ENCODE data around the gene GORAB. TPM values are rescaled to one million over a fixed set of nuclear protein-coding genes. Genes with fewer than 3 reads are reported as not detected.

GORAB gene
- total and polyA plus RNA-seq, 9 of the 15 experiments (the other 6 are each of a cell fraction or from before 2014, with no cell fraction given), result 4.4 to 12.9 (median 8.9) TPM

DNA sequence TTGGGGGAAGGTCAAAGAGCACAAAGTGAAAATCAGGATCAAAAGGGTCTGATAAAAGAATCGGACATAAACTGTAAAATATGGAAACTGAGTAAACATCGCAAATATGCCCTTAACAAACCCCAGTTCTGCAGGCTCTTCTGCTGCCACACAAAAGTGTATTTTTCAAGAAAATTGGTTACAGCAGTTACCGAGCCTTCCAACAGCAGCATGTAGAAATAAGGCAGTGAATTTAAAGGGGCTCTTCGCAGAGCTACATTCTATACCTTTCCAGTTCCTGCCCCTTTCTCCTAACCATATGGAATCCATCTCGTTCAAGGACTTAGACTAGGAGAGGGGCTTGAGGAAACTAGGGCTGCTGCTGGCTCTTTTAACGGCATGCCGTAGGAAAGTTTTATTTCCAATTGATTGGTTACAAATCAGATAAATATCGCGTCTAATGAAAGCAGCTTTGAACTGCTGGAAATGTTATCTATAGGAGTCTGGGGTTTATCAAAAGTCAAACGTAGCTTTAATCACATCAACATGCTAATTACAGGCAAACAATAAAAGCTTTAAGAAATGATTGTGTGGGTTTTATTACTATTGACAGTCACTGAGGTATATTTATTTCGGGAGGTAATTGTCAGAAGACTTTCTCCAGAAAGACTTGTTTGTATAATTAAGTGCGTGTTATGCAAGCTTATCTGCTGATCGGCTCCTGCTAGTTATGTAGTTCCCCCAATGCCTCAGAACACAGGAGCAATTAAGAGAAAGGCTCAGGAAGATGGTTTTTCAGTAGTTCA is 59.1 kb downstream of the GORAB start:
- H4K20me1 ChIP-seq (replicated peaks; ENCODE audit: control insufficient read depth, insufficient read depth, low read length), result no peaks in the 10 kb centered on the region
- FAIRE-seq (no peak), ATAC-seq (no peak), DNase-seq (ENCODE audit: extremely low read depth in 1 of 4, low spot score in 3 of 4) (no peak)
- no peaks in the 10 kb centered on the region for H3K36me3 ChIP-seq (ENCODE audit: control insufficient read depth, insufficient read depth, low read length)
- H3K9me3 ChIP-seq (replicated peaks; ENCODE audit: control insufficient read depth, insufficient read depth, low read depth, low read length), result no peaks in the 10 kb centered on the region
- H3K9ac ChIP-seq (ENCODE audit: insufficient read depth in 1 of 2, low read depth in 2 of 2, low read length in 2 of 2), result no peak overlapping the region
- ChIA-PET CTCF (ENCODE audit: low intra/inter-chr PET ratio) (no interaction called here), POLR2A (interaction anchor here (0.6 kb wide), 1 partner anchor 12 kb away, joined by 3 read pairs; no protein-coding TSS in a partner anchor)
- no TSS peak for BruUV-seq (replicated peaks)
- H3K79me2 ChIP-seq (ENCODE audit: control insufficient read depth, insufficient read depth, low read length), result no peaks in the 10 kb centered on the region
- H3K27ac ChIP-seq (ENCODE audit: extremely low read depth, low read depth, low read length), result no peak overlapping the region
- H2AFZ ChIP-seq (ENCODE audit: low read depth, low read length), result no peak overlapping the region
- 0% methylated on average over 13 of the region's 13 CpGs for WGBS (ENCODE audit: insufficient coverage, low coverage, missing lambda C conversion rate)
- no peaks in the 10 kb centered on the region for H3K27me3 ChIP-seq (ENCODE audit: control insufficient read depth in 2 of 2, insufficient read depth in 2 of 2, low read length in 2 of 2)
- in situ Hi-C loops (cut with MboI) (no loop called here), intact Hi-C loops (cut with micrococcal nuclease) (no loop called here)
- H3K9me1 ChIP-seq (ENCODE audit: control insufficient read depth, insufficient read depth, low read length), result no peaks in the 10 kb centered on the region
- H3K4me1 ChIP-seq (replicated peaks in 1 of 2; ENCODE audit: control insufficient read depth in 2 of 2, insufficient read depth in 2 of 2, low read length in 2 of 2), result no peaks in the 10 kb centered on the region
- no peak overlapping the region for H3K4me2 ChIP-seq (ENCODE audit: insufficient read depth, low read length)
- no peak overlapping the region for H3K4me3 ChIP-seq
- no peak for TF ChIP-seq E2F6 (IDR thresholded peaks at IDR 0.05; ENCODE audit: borderline replicate concordance in 1 of 2, extremely low read depth in 1 of 2, insufficient read depth in 1 of 2, insufficient read length in 1 of 2, low read depth in 1 of 2, low read length in 1 of 2, poor library complexity in 1 of 2, severe bottlenecking in 1 of 2)
- TF ChIP-seq POLR2AphosphoS5 (IDR thresholded peaks at IDR 0.05; ENCODE audit: control insufficient read depth, insufficient read depth, low read depth, low read length), result no peak
- TF ChIP-seq NFE2L1 (tag; IDR thresholded peaks at IDR 0.05; ENCODE audit: borderline replicate concordance, low read depth), result no peak
- no peak for TF ChIP-seq ZSCAN32 (CRISPR knock-in tag; IDR thresholded peaks at IDR 0.05)
- TF ChIP-seq YBX1 (IDR thresholded peaks at IDR 0.05), result no peak
- TF ChIP-seq ARID4B (CRISPR knock-in tag; IDR thresholded peaks at IDR 0.05), result no peak
- no peak for TF ChIP-seq RERE (CRISPR knock-in tag; IDR thresholded peaks at IDR 0.05; ENCODE audit: borderline replicate concordance)
- no peak for TF ChIP-seq NFATC3 (IDR thresholded peaks at IDR 0.05)
- no peak for TF ChIP-seq EHMT2 (IDR thresholded peaks at IDR 0.05)
- TF ChIP-seq TCF3 (CRISPR knock-in tag; IDR thresholded peaks at IDR 0.05), result no peak

Data from K562 (cell line).